DMS 273 (cell line): Measurements from ENCODE around the gene TMEM253.

Experiments
- DNase-seq: peaks from one replicate; lab custom pipeline; 2025; ENCODE audit not compliant: unreplicated experiment; lab: John Stamatoyannopoulos, UW

Gene TMEM253

DNA sequence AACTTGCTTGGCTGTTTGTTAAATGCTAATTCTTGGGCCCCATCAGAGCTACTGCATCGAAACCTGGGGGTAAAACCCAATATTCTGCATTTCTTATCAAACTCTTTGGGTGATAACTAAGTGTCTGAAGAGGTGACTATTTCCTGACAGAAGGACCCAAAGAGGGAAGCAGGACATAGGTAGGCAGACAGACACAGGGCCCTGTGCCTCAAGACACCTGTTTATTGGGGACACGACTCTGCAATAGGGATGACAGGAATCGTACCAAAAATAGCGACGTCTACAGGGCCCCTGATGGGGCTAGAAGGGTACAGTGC lies 11.0 kb upstream of the TMEM253 start:
- no peak for DNase-seq

DNA sequence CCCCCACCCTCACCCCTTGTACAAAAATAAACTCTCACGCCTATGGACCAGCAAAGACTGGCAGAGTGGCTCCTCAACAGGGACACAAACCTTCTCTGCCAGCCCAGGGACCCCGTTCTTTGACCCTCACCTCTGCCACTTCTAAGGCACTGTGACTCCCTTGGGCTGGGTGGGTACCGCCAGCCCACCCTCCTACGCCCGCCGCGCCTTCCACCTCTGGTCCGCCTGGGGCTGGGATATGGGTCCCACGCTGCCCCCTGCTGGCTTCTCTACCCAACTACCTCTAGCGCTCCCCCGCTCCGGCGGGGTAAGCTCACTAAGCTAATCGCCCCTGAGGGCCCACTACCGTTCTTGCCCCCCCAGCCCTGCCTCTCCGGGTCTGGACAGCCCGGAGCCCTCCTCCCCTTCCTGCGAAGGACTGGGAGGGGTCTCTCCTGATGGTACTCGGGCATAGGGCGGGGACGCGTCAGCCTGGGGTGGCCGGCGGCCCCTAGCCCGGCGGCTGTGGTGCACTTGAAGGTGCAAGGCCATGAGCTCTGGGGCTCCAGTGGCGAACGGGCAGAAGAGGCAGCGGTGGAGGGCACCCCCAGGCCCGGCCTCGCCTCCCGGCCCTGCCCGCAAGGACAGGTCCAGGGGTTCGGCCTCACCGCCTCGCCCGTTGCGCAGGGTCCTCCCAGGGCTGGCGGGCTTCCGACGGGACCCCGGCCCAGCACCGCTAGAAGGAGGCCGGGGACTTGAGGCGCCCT lies 10.5 kb upstream of the TMEM253 start:
- peak; percentile 26 for DNase-seq

DNA sequence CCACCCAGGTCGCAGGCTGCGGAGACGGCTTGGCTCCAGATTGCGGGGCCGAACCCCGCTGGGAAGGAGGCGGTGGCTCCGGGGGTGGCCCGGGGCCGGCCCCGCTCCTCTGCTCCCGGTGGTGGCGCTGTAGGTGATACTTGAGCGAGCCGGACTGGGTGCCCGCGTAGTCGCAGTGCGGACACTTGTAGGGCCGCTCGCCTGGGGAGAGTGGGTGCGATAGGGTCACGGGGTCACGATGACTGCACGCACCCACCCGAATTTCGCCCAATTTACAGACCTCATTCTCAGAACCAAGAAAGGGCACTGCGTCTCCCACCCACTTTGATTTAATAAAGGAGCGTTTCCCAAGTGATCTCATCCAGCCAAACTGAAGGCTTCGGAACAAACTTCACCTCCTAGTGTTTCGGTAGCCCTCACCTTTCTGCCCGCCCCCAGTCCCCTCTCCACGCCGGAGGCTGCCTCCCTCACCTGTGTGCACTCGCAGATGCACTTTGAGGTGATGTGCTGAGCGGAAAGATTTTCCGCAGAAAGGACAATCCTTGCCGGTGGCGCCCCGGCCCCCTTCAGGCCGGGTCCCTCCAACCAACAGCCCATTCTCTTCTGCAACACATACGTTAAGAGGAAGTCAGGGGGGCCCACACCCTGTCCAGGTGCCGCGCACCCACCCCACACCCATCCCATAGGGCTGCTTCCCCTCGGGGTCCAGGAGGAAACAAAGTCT lies 9.8 kb upstream of the TMEM253 start:
- no peak for DNase-seq

DNA sequence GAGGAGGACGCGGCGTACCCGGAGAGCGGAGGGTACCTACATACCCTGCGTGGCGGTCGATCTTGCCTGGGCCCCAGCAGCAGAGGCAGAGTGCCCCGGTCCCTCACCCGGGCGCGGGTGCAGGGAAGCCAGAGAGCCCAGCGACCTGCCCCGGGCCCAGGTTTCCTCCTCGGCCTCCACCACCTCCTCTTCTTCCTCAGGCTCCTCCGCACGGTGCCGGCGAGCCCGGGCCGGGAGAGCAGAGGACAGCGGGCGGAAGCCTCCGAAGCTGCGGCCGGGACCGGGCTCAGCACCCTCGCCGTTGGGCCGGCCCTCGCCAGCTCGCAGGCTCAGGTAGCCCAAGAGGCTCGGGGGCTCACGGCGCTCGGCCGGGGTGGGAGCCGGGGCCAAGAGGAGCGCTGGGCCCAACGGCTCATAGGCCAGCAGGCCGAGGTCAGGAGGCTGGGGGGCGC lies 9.0 kb upstream of the TMEM253 start:
- no peak for DNase-seq

DNA sequence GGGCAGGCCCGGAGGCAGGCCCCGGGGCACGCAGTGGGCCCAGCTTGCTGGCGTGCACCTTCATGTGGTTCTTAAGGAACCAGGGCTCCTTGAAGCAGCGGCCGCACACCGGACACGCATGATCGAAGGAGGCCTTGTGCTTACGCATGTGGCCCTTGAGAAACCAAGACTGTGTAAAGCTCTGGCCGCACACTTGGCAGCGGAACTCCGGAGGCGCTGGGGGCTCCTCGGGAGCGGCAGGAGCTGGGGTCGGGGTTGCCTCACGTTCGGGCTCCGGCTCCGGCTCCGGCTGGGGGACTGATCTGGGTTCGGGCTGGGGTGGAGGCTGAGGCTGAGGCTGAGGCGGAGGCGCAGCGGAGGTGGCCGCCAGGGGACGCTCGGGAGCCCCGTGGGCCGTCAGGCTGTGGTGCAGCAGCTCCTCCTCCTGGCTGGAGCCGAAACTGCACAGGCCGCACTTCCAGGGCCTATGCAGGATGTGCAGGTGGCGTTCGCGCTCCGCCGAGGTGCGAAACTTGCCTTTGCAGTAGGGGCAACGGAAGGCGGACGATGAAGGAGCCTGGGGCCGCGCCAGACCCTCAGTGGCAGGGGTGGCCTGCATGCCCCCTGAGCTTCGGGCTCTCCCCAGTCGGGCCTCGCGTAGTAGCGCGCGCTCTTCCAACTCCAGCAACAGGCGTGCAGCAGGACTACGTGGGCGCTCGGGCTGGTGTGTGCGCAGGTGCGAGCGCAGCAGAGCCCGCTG lies 8.4 kb upstream of the TMEM253 start:
- peak; percentile 65 for DNase-seq

DNA sequence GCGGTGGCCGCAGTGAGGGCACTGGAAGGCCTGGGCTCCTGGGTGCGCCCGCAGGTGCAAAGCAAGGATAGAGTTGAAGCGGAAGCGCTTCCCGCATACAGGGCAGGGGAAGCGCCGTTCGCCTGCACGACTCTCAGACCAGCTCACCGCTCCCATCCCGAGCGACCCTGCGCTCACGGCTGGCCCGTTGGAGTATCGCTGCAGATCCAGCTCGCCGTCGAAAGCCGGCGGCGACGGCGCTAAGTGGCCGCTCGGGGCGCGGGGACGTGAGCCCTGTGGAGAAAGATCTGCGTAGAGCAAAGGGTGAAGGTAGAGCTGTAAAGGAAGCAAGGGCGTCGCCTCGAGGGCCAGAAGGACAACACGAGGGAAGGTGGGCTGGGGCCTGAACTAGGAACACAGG lies 7.8 kb upstream of the TMEM253 start:
- DNase-seq = no peak

DNA sequence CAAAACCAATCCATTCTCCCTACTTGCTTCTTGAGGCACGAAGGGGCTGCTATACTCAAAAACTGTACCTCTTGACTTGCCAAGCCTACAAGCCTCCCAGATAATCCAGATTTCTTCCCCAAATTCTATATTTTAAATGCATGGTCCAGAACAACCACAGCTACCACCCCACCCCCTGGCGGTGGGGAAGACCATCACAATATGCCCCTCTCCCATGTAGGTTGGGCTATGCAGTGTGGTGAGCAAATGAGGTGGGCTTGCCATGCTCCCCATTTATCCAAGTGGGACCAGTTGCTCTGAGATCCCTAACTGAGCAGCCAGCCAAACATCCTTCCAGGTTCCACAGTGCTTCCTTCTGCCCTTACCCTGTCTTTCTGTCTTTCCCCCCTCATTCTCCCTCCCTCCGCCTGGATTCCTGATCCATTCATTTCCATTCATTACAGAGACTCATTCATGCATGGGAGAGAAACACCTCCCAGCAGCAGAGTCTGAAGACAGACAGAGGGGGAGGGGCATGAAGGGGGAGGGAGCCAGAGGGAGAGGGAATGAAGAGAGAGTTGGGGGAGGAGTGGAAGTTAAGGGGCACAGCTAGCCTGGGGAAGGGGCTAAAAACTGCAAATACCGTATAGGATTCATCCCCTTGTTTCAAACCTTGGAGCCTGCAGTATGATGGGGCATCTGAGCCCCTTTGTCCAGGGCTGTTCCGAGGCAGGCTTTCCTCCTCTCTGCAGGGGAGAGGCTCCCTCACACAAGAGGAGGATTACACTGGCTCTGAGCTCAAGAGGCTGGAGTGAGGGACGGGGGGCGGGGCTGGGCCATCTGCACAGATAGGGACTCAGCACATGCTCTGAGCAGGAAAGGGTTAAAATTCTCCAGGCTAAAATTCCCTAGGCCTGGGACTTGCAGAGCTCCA lies 6.8 kb upstream of the TMEM253 start:
- peak; percentile 92 for DNase-seq

DNA sequence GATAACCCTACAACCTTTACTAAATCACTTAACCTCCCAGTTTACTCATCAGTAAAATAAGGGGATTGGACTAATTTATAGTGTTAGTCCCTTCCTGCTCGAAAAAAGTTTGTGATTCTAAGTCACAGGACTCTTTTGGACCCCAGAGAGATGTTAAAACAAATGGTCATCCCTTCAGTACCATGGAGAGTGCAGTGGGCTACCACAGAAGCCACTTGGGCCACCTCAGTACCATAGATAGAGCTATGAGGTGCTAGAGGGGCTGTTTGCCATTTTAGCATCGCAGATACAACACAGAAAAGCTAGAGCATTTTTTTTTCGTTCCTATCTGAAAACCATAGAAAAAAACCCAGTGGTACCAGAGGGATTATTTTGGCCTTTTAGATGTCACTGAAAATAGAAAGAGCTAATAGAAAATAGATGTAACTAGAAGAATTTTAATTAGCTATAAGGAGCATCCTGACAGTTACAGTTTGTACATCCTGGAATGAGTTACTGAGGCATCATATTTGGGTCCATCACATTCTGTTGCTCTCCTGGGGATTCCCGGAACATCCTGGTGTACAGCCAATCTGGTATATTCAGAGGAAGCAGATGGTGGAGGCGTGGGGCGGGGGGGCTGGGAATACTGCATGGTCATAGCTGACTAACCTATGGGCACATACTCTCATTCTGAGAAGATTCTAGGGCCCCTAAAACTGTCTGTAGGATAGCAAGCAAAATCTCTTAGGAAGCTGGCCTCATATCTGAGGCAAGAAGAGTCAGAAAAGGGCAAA lies 5.2 kb upstream of the TMEM253 start:
- peak; percentile 89 for DNase-seq

DNA sequence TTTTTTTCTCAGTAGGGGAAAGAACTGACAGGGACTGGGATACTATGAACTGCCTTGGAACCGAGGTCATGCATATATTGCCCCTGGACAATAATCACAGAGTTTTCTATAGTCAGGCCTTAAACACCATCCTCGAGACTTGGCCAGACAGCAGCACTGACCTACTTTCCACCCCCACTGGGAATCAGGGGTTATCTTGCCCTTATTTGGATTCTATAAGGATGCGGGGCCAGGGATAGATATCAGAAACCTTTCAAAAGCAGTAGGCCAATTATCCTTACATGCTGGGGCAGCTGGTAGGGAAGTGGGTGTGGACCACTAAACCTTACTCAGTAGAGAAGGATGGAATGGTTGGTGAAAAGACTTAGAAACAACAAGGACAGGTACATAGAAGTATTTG lies 4.4 kb upstream of the TMEM253 start:
- DNase-seq = peak; percentile 58

DNA sequence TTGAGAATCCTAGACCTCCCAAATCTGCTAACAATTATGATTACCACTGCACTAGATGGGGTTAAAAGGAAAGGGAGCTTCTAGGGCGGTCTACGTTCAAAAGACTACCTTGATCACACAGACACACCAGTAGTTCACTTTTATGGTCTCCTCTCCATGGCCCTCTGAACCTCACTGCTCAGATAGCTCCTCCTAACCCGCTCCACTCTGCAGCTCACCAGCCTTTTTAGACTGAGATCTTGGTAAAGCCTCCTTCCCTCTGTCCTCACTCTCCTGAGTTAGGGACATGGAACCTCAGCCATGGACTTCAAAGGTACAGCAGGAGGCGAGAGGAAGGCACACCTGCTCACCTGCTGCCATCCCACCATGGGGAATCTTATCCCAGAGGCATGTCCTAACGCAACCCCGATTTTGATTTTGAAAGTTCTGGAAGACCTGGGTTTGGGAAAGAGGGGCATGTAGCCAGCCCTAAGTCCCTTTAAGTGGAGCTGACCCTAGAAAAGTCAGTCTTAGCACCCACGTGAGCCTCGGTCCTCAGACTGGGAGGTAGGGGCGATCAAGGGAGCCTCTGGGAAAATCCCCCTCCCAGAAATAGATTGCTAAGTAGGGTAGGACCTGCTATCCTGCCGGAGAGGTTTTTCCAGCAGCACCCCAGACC lies 3.8 kb upstream of the TMEM253 start:
- DNase-seq = peak; percentile 52

DNA sequence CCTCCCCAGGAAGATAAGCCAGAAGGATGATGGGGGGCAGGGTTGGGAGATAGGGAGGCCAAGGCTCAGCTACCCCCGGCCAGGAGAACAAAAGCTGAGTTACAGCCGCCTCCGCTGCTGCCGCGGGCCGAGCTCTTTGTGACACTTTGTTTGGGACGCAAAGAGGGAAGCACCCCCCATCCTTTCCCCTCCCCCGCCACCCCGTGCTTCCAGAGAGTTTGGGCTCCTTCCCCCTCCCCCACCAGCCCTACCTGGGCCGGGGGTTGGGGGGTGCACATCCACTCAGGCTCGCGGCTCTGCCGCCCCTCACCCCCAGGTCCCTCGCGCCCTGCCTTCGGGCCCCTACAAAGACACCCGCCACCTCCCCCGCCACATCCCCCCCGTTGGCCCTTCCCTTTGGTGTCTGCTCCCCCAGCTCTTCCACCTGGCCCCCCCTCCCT lies 3.2 kb upstream of the TMEM253 start:
- peak; percentile 53 for DNase-seq

DNA sequence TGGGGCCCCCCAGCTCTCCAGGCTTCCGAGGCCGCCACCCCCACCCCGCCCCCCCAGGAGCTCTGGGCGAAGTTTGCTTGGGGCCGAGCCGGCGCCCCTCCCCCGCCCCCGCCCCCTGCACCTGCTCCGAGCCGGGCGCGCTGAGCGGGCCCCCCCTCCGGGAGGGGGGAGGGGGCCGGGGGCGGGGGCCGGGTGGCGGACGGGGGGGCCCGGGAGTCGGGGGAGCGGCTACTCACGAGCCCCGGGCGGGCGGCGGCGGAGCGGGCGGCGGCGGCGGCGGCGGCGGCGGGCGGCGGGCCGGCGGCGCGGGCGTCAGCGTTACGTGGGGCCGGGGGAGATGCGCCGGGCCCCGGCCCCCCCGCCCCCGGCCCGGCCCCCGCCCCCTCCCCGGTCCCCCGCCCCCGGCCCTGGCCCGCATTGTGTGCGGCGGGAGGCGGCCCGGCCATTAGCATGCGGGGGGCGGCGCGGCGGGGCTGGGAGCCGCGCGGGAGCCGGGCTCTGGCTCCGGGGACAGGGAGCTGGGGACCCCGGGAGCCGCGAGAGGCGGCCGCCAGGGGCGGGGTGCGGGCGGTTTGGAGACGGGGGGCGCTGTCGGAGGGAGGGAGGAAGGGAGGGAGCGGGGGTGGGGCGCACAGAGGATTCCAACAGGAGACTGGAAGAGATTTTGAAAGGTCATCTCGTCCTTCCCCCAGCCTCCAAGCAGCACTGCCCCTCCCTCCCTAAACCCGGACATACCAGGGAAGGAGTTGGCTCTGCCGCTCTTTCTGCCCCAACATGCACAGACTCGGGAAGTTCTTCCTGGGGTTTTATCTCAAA lies 2.6 kb upstream of the TMEM253 start, which contains the start of gene ZNF219:
Gene ZNF219, minus strand, starts transcription at position 580 of the 816 bp plus-strand sequence. CDS start 5,064 bp downstream, outside the sequence.
- DNase-seq = peak; percentile 82

DNA sequence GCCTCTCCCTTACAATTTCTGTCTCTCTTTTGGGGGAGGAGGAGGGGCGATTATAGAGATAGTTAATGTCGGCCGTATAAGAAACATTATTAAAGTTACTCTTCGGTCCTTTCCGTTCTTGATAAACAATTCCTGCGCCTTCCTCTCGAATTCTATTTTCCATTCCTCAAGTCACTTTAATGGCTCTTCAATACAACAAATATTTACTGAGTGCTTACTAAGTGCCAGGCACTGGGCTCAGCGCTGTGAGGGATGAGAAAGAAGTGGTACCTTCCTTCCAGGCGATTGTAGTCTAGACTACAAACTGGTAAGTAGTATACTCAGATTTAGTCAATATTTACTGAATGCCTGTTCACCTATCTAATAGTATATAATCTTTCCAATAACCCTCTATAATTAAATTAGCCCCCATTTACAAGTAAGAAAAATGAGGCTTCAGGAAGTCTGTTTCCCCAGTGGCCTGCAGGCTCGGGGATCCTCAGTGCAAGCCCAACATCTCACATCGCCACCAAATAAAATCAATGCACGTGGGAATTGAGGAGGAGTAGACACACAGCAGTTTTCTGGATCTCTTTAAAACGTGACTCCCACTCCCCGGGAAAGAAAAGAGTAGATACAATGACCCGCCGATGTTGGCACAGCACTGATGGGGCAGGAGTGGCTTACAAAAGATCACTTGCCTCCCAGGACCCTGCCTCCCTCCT lies 1.8 kb upstream of the TMEM253 start:
- DNase-seq = peak; percentile 52

DNA sequence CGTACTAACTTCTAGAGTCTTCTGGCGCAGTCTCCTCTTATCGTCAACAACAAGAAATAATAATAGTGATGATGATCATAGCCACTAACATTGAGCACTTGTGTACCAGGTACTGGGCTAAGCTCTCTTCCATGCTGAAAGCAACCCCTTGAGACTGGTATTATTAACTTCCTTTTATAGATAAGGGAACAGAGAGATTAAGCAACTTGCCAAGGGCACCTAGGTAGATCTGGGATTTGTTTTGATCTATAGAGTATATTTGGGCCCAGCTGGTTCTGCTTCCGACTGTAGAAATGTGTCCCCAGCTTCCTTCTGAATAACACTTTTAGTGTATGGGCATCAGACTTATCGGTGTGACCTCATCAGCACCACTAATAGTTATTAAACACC lies 1.3 kb upstream of the TMEM253 start:
- DNase-seq = no peak

DNA sequence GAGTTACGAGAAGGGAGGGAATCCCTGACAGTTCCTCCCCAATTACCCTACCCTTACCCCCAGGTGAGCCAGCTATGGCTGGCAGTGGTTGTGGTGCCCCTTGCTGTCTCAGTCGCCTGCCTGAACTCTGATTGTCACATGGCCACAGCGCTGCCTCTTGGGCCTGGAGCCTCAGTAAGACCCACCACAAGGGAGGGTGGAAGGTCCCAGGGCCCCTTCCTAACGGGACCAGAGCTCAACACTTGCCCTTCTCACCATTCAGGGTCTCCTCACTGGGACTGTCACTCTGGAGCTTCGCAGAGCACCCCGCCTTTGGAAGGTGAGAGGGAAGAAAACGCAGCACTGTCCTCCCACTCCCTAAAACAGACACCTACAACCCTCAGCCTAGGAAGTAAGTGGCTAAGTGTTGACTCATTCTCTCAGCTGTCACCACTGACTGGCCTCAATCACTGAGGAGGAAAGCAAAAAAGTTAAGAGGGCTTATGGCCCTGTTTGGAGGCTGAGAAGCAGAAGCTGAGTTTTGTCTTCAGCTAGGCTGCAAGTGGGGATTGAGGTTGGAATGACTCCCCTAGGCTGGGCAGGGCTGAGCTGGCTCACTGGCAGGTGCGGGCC lies 1.0 kb downstream of the TMEM253 start:
- DNase-seq = no peak

DNA sequence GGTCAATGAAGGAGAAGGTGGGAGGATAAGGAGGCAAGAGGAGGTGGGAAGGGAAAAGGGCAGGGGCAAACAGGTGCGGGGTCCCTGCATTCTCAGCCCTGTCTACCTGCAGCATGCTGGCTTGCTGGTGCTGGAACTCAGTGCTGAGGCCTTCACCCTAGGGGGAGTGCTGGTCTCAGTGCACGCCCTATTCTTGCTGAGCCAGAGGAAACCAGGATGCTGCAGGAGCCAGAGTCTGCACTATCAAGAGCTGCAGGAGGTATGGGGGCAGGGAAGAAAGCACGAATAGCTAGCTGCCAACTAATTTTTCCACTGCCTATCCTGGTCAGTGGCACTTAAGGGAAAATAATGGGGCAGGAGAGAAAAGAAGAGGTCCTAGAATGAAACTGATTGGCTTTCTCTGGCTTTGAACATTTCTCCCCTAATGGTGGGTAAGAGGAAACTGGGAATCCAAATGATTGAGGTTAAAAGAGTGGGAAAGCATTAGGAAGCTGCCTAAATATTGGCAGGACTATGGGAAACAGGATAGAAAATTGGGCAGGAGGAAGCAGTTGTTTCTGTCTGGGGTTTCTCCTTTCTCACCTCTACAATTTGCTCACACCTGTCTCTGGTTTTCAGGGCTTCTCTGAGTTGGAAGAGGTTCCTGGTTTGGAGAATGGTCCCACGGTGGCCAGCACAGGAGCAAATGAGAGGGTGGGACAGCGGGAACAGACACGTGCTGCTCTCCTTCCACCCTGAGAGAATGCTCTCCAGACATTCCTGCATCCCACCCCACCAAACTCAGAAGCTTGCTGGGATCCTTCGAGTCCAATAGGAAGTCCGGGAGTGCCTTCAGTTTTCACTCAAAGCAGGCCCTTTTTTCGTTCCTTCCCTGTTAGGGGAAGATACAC lies 1.9 kb downstream of the TMEM253 start:
- peak; percentile 49 for DNase-seq

DNA sequence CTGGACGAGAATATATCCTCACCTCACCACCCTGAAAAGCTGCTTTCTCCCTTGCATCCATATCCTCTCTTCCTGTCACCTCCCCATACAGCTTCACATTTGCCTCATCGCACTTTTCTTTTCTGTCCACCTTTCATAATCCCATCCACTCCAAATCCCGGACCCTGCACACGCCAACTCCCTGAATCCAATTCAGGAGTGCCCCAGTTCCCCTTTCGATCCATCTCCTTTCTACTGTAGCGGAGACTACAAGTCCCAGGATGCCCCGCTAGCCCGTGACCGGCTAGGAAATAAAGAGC lies 2.5 kb downstream of the TMEM253 start:
- DNase-seq = no peak
